NCI-H1694 treated with DMSO at 0.1 percent for 48 hours (cell line): Measurements from ENCODE around the gene RUNX3.

Experiments
- DNase-seq: peaks from one replicate; lab custom pipeline; 2025; lab: John Stamatoyannopoulos, UW

RUNX3 gene

GRCh38 chr1:24886241-24886640, 43.8 kb downstream of the RUNX3 start:
- no peak for DNase-seq

- no peak for DNase-seq
These were observed 45.3 kb downstream of the RUNX3 start for GRCh38 chr1:24884751-24885150.

GRCh38 chr1:24881034-24881433, 49.0 kb downstream of the RUNX3 start:
- no peak for DNase-seq

GRCh38 chr1:24878775-24879742, 51.0 kb downstream of the RUNX3 start:
- DNase-seq, result no peak

- DNase-seq, result no peak
These were observed 52.0 kb downstream of the RUNX3 start for GRCh38 chr1:24878045-24878444.

GRCh38 chr1:24875991-24876506, 54.0 kb downstream of the RUNX3 start:
- no peak for DNase-seq

- DNase-seq, result no peak
These were observed 54.8 kb downstream of the RUNX3 start for GRCh38 chr1:24875257-24875656.

- no peak for DNase-seq
These were observed 55.4 kb downstream of the RUNX3 start for GRCh38 chr1:24874611-24875234.

- no peak for DNase-seq
These were observed 56.0 kb downstream of the RUNX3 start for GRCh38 chr1:24874056-24874455.

- DNase-seq, result no peak
These were observed 56.9 kb downstream of the RUNX3 start for GRCh38 chr1:24873148-24873547.

- DNase-seq, result no peak
These were observed 57.8 kb downstream of the RUNX3 start for GRCh38 chr1:24872061-24872850.

GRCh38 chr1:24871306-24871901, 58.7 kb downstream of the RUNX3 start:
- DNase-seq, result no peak

GRCh38 chr1:24870551-24871195, 59.4 kb downstream of the RUNX3 start:
- no peak for DNase-seq

GRCh38 chr1:24868016-24868875, 61.8 kb downstream of the RUNX3 start:
- DNase-seq, result no peak

- no peak for DNase-seq
These were observed 62.8 kb downstream of the RUNX3 start for GRCh38 chr1:24867084-24867870.

GRCh38 chr1:24866211-24867083, 63.6 kb downstream of the RUNX3 start:
- DNase-seq, result no peak

- DNase-seq, result no peak
These were observed 64.5 kb downstream of the RUNX3 start for GRCh38 chr1:24865587-24865986.

- DNase-seq, result no peak
These were observed 64.9 kb downstream of the RUNX3 start for GRCh38 chr1:24865168-24865567.

- no peak for DNase-seq
These were observed 65.7 kb downstream of the RUNX3 start for GRCh38 chr1:24864370-24864777.
